HG03135 (cell line): Measurements from ENCODE around the gene GAB4.
"Not testable (repeated sequence)": the region's sequence is repeated elsewhere in the genome, so short reads cannot be mapped to it uniquely, and the experiment has no call there.

Experiments used
- ATAC-seq: cut with Tn5 transposase; IDR thresholded peaks from one replicate; pipeline ENCODE4 v1.9.1; 2021; ENCODE audit warnings: mild to moderate bottlenecking, moderate library complexity; ENCODE audit not compliant: unreplicated experiment

Gene GAB4

DNA sequence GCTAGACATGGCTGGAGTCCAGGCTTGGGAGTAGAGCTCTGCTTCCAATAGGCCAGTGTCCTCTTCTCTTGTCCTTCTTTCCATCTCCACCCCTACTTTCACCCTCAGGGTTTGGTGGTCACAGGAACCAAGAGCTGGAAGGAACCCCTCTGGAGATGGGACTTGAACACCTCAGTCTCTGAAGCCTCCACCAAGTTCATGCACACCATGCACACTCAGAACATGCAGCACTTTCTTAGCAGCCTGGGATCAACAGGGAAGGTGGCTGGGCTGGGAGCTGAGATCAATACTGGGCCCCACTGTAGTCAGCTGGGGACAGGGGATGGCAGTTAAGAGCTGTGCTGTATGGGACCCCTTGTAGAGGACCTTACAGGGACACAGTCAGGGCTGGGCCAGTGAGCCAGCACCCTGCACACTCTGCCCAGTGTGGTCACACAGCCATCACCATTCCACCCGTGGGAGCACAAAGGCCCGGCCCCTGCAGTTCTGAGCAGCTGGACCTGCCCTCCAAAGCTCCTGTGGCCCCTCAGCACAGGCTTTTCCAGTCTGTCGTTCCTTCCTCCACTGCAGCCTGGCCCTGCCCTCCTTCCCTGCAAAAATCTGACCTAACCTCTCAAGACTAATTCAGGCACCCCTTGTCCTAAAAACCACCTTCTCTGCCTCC, 47.7 kb downstream of the GAB4 start:
- no peak for ATAC-seq

DNA sequence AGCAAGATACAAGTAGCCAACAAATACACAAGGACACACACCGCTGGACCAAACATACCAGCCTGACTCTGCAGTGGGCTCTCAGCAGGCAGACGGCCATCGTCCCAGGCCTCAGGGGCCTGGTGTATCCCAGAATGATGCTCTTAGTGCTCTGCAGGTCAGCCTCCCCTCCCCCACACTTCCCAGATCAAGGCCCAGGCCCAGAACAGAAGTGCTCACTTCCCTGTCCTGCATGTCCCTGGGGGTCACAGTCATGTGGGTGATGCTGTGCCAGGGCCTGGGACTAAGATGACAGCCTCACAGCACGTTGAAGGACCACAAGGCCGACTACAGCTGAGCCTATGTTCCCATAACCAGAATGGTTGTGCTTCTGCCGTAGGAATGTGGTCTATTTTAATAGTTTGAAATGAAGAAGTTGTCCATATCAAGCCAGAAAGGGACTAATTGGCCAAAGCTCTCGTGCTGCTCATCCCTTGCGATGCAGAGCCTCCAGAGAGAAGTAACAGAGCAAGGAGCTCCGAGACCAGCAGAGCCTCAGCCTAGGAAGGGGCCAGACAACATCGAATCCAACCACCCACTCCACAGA, 48.6 kb downstream of the GAB4 start:
- ATAC-seq = no peak

DNA sequence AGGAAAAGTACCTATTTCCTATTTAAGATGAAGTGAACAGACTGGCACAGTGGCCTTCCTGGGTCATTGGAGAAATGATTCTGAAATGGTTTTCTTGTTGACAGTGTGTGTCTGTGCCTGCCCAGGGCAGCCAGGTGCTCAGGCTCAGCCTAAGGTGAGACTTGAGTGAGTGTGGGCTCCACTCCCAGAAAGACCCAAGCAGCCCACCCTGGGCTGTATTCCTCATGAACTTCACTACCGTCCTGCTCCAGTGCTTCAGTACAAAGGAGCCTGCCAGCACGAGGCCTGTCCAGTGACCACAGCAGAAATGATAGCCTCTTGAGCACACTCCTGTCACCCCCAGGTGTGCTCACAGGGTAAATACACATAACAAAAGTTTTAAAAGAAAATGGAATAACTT, 49.5 kb downstream of the GAB4 start:
- no peak for ATAC-seq

DNA sequence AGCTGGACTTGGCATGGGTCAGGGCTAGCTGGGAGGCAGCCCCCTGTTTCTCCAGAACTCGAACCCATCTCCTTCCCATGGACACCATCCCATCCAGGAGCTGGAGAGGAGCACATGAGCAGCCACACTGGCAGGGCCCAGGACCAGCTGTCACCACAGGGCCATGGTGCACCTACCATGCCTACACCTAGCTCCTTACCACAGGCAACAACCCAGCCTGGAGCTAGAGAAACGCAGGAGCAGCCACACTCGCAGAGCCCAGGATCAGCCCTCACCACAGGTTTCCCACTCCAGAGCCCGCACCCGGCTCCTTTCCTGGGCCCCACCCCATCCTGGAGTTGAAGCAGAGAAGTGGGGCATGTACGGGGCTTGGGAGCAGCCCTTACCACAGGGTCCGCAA, 50.2 kb downstream of the GAB4 start:
- no peak for ATAC-seq

DNA sequence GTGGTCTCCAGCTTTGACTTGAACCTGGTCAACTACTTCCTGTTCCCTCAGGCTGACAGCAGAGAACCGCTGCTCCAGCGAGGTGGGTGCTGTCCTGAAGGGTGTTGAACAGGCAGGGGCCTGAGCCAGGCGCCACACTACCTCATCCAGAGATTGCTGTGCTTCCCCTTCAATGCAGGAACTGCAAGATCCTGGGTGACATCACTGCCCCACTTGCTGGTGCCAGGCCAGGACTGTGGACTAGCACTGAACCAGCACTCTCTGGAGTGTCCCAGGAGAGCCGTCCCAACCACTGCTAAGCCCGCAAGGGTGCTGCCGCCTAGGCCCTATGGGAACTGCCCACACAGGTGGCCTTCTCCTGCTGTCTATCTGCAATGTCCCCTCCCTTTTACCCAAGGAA, 51.7 kb downstream of the GAB4 start:
- ATAC-seq = no peak

DNA sequence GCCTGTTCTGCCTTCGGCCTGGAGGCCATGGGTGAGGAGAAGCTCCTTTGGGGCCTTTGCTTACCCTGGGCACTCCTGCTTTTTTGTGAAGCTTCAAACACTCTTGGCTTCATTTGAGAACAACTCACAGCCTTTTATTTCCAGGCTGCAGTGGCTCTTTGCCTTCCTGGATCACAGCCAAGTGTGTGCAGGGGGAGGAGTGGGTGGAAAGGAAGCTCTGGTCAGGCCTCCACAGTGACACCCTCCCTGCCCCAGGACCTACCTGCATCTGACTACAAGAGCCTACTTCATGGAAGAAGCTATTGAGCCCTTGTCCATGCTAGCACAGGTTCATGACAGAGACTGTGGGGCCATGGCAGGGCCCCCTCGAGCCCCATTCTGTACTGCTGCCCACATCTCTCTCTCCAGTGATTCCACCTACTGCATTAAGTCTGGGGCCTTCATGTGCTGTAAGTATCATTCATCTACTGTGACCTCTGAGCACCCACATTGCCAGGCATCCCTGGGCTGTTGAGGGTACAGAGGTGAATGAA, 52.3 kb downstream of the GAB4 start:
- ATAC-seq = no peak

DNA sequence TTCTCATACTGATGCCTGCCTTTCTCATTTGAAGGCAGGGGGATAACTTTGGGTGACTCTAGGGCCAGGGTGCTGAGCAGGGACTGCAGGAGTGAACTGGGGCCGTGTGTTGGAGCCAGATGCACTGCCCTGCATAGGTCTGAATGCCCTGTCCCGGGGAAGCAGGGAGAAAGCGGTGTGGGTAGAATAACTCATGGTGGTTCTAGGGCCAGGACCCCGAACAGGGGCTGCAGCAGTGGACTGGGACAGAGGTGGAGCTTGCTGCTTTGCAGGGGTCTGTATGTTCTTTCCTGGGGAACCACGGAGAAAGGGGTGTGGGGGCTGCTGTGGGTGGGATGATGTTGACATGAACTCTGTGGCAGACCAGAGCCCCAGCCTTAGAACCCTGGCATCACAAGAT, 52.9 kb downstream of the GAB4 start:
- no peak for ATAC-seq

DNA sequence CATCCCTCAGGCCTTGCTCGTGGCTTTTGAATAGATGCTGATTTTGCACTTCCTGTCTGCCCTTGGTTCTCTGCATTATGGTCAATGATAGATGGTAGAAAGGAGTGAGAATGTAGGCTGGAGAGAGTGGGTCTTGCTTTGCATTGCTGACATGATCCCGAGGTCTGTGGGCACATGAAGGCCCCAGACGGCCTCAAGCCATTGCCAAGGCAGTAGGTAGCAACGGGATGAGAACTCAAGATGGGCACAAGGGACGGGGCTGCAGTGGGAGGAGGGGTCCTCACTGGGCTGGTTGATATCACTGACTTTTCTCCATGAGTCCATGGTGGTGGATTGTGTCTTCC, 54.0 kb downstream of the GAB4 start:
- no peak for ATAC-seq

DNA sequence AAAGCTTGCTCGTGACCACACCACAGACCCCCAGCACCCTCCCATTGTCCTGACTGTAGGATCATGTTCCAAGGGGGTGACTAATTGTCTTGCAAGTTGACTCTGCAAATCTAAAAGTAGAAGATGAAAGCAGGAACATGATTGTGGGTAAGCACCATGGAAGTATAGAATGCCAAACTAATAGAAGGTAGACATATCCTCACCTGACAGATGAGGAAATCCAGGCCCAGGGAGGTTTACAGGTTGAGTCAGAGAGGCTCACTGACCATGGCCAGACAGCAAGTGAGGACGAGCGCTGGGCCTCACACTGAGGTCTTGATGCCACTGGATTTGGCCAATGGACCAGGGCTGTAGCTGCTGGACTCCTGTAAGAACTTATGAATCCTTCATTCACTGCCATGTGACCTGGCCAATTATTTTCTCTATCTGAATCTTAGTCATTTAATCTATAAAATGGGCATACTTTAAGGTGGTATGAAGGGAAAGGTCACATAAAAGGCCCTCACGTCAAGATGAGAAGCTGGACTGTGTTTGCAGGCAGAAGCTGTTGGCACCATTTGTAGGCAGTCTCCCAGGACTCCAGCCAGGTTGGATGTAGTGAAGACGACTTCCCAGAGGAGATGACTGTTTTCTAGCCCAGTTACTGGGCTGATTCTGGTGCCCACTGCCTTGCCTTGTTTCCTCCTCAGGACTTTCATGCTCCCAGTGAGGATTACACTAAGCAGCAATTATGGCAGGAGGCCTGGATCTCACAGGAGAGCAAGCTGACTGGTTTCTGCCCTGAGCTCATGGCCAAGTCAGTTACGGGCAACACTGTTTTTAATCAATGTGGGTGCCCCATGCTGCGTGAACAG, 54.6 kb downstream of the GAB4 start:
- ATAC-seq = no peak

DNA sequence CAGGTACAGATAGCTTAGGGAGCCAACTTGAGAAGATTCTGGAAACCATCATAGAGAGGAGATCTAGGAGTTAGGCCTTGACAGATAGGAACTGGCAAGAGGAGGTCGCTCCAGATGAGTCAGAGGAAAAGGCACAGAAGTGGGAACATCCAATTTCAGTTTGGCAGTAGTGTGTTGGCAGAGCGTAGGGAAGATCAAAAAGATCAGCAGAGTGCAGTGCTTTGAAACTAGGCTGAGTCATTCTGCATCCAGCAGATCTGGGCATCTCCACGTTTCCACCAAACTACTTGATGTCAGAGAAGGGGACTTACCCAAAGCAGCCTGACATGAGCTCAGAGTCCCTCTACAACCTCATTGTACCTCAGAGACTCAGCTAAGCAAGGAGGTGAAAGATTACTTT, 58.5 kb downstream of the GAB4 start:
- ATAC-seq = no peak

DNA sequence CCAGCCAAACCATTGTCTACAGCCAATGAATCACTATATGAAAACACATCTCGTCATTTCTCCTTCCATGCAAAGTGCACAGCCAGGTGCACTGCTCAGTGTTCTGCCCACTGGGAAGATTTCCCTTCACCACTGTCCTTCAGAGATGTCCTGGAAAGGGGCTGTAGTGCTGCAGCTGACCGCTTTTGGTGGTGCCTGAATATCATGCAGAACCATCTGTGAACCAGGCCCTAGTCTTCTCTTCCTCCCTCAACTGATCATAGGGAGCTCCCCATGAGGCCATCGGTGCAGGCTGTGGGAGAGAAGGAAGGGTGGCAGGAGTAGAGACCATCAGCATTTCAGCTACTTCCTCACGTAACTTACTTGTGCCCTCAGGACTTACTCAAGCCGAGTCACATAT, 70.2 kb downstream of the GAB4 start:
- ATAC-seq = no peak

DNA sequence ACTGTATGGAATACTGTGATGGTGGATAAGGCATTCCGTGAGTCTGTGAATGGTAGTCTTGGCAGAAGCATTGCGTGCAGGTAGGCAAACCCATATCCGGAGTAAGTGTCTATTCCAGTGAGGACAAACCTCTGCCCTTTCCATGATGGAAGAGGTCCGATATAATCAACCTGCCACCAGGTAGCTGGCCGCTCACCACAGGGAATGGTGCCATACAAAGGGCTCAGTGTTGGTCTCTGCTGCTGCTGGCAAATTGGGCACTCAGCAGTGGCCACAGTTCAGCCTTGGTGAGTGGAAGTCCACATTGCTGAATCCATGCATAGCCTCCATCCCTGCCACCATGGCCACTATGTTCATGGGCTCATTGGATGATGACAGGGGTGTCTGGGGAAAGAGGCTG, 70.8 kb downstream of the GAB4 start:
- not testable (repeated sequence) for ATAC-seq

DNA sequence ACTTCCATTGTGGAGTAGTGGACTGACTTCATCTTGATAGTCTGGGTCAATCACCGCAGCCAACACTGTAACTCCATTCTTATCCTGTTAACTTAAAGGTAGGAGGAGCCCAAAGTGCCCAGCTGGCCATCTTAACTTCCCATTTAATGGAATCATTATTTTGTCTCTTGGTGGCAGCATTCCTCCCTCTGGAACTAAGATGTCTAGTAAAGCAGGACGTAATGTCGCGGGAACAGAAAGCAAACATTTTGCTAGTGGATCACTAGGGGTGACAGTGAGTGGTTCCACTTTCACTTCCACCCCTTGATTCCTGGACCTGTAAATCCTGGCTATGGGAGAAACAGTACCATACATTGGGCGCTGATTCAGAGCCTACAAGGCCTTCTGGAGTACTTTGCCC, 71.4 kb downstream of the GAB4 start:
- no peak for ATAC-seq

DNA sequence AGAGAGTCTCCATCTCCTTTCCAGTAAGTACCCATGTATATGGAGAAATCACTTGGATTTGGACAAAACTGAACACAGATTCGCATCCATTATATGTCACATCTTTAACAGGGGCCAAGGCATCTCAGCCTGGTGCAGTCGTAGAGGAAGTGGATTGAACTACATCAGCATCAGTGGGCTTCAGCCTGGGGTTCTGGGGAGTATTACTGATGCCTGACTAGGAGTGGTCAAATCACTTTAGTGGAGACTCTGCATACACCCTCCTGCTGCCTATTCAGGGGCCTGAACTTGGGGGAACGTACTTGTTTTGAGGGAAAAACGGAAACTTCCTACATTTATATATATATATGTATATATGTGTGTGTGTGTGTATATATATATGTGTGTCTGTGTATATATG, 72.8 kb downstream of the GAB4 start:
- ATAC-seq = no peak

DNA sequence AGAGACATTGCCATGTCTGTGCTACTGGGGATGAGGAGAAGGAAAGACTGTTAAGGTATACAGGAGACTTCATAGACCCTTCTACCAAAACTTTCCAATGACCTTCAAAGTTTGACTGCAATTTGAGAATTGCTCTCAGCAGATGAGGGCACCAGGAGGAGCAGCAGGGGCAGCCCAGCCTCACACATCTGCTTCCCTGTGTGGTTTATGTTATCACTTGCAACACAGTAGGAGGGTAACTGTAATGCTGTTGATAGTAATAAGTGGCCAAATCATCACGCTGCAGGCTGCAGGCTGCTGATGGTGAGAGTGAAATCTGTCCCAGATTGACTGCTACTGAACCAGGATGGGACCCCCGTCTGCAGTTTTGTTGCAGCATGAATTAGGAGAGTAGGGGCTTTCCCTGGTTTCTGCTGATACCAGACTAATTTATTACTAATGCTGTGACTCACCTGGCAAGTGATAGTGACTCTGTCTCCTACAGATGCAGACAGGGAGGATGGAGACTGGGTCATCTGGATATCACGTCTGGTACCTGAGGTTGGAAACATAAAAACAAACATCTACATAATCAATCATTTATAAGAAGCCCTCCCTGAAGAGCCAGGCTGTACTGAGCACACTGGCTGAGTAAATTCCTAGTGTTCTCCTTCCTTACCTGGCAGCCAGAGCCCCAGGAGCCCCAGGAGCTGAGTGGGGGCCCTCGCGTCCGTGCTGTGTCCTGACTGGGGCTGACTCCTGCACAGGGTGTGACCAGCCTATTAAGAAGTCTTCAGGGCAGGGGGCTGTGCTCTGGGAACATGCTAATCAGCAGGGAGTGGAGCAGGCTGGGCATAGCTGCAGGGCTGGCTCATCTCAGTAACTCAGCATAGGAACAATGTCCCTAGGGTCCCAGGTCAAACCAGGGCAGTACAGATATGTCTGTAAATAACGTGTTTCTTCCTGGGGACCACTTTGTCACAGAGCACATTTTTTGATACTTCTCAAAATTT, 74.4 kb downstream of the GAB4 start:
- ATAC-seq = no peak

DNA sequence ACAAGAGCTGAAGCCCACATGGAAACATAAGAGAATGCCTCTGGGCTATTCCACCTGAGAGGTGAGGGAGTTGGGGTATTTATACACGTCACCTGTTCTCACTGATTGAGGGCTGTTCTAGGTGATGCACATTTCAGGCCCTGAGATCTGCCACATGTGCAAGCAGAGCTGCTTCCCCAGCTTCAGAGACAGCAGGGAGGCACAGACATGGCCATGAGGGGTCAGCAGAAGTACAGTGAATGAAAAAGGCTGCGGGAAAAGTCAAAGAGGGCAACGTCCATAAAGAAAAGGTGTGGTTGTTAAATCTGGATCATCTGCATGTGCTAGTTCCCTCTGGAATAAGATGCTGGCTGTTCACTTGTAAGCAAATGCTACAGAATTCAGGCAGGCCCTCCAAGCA, 75.4 kb downstream of the GAB4 start:
- ATAC-seq = no peak

DNA sequence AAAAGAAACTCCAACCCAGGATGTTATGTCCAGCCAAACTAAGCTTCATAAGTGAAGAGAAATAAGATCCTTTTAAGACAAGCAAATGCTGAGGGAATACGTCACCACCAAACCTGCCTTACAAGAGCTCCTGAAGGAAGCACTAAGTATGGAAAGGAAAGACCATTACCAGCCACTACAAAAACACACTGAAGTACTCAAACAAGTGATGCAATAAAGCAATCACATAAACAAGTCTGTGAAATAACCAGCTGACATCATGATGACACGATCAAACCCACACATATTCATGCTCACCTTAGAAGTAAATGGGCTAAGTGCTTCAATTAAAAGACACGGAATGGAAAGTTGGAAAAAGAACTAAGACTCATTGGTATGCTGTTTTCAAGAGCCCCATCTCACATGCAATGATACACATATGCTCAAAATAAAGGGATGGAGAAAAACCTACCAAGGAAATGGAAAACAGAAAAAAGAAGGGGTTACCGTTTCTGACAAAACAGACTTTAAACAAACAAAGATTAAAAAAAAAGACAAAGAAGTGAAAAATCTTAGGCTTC, 82.5 kb downstream of the GAB4 start:
- ATAC-seq = no peak

DNA sequence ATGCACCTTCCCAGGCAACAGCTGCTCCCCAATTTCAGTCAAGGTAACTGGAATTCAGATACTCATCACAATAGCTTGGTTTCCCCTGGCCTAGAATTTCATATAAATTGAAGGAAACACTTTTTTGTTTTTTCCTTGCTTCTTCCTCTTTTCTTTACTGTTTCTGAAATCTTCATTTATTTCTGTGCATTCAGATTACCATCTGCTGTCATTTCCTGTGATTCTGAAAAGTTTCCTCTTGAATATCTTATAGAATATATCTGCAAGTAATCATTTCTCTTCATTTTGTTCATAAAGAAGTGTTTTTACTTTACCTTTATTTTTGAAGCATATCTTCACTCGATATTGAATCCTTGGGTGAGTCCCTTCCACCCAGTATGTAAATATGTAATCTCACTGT, 85.3 kb downstream of the GAB4 start:
- no peak for ATAC-seq

DNA sequence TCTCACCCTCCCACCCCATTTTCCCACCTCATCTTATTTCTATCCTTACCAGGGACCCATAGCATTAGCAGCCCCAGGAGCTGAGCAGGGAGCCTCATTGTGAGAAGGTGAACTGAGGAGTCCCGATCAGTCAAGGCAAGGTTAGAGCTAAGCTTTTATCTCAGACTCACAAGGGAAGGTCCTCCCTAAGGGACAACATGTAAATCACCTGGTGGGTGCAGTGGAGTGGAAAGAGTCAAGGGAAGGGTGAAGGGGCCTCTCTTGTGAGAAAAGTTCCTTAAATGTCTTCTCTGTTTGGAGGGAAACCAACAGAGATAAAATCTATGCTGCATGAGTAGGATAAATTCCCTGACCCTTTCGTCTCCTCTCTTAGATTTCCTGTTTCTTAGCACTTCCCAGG, 85.9 kb downstream of the GAB4 start:
- ATAC-seq = no peak

DNA sequence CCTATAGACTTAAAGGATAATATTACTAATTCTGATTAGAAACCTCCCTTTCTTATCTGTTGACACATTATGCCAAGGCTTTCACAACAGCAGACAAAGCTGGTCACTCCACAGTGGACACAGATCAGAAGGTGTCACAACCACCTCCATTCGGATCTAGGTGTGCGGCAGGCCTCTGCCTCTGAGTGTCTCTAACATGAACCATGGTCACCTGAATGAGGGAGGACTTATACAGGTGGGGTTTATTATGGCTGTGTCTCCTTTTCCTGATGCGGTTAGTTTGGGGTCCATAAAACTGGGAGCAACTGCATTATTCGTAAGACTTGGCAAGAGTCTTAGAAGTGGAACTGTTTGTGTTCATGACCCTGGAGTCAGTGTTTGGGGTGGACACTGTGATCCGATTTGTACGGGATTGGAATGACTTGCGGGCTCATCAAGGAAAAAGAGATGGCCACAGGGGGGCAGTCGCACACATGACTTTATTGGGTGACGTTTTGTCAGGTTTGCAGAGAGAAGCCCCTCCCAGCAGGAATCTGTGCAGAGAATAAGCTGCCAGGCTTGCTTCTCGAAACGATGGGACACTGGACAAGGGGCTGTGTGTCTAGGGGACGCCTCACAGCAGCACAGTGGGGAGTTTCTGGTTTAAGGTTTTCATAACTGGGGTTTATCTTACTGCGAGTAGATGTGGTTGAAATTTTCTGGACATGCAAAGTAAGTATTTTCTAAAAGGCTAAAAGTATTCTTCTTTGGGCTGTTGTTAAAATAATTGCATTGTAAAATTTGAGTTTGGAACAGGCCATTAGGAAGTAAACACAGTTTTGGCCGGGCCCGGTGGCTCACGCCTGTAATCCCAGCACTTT, 90.6 kb downstream of the GAB4 start:
- no peak for ATAC-seq
